Brain microvascular endothelial cell (primary cell): ENCODE results near the gene MAML3.

Experiments used
- DNase-seq: peaks from one replicate; pipeline ENCODE4 v3.0.0-alpha.2; 2020
- H3K27ac ChIP-seq: fragments of 250-450 bp; sonication (Bioruptor Pico); 2 replicates; pipeline ENCODE4 v1.5.1; 2020; ENCODE audit warnings: mild to moderate bottlenecking, moderate library complexity
- H3K27me3 ChIP-seq: fragments of 250-450 bp; sonication (Bioruptor Pico); replicated peaks from 2 replicates; pipeline ENCODE4 v1.5.1; 2020; ENCODE audit warnings: mild to moderate bottlenecking
- H3K36me3 ChIP-seq: fragments of 250-450 bp; sonication (Bioruptor Pico); replicated peaks from 2 replicates; pipeline ENCODE4 v1.5.1; 2020; ENCODE audit warnings: mild to moderate bottlenecking
- H3K4me3 ChIP-seq: 2 replicates; pipeline ENCODE4 v1.5.1; 2011; ENCODE audit warnings: low read depth, mild to moderate bottlenecking, control low read depth, low read length, moderate library complexity
- CTCF ChIP-seq: IDR thresholded peaks from 2 replicates; pipeline ENCODE4 v1.5.1; 2011; ENCODE audit warnings: low read depth, mild to moderate bottlenecking, moderate library complexity, low read length, control low read depth, inconsistent platforms; ENCODE audit errors: missing control alignments
- in situ Hi-C: cut with HindIII; loops from 2 replicates; pipeline ENCODE4 v1.10.0; 2017; ENCODE audit warnings: low sequenced_read_pairs, low pct_ligation_motif_present

Gene MAML3

GRCh38 chr4:140091305-140091704 is 62.7 kb downstream of the MAML3 start:
- in situ Hi-C loops: no loop called here
- peak overlapping the region; percentile 80 for H3K27ac ChIP-seq
- no peak for DNase-seq
- TF ChIP-seq CTCF: no peak
- no peaks in the 10 kb centered on the region for H3K27me3 ChIP-seq
- no peak overlapping the region for H3K4me3 ChIP-seq
- no peaks in the 10 kb centered on the region for H3K36me3 ChIP-seq

- no peak for TF ChIP-seq CTCF
- in situ Hi-C loops: no loop called here
- peak overlapping the region; percentile 80 for H3K27ac ChIP-seq
- H3K27me3 ChIP-seq: no peaks in the 10 kb centered on the region
- peak; percentile 63 for DNase-seq
- no peak overlapping the region for H3K4me3 ChIP-seq
- H3K36me3 ChIP-seq: no peaks in the 10 kb centered on the region
These were observed 63.7 kb downstream of the MAML3 start for GRCh38 chr4:140090215-140090731.

GRCh38 chr4:140089216-140089615 is 64.8 kb downstream of the MAML3 start:
- TF ChIP-seq CTCF: no peak
- no peak overlapping the region for H3K27ac ChIP-seq
- H3K27me3 ChIP-seq: no peaks in the 10 kb centered on the region
- in situ Hi-C loops: no loop called here
- no peak for DNase-seq
- H3K36me3 ChIP-seq: no peaks in the 10 kb centered on the region
- no peak overlapping the region for H3K4me3 ChIP-seq

- no peaks in the 10 kb centered on the region for H3K27me3 ChIP-seq
- TF ChIP-seq CTCF: no peak
- H3K36me3 ChIP-seq: no peaks in the 10 kb centered on the region
- no peak overlapping the region for H3K27ac ChIP-seq
- H3K4me3 ChIP-seq: no peak overlapping the region
- no peak for DNase-seq
- in situ Hi-C loops: no loop called here
These were observed 65.5 kb downstream of the MAML3 start for GRCh38 chr4:140088323-140088967.

- Histone ChIP-seq H3K4me3 (no peak overlapping the region), H3K36me3 (no peaks in the 10 kb centered on the region), H3K27me3 (no peaks in the 10 kb centered on the region), H3K27ac (no peak overlapping the region)
- in situ Hi-C loops: no loop called here
- TF ChIP-seq CTCF: no peak
- no peak for DNase-seq
These were observed 68.1 kb downstream of the MAML3 start for GRCh38 chr4:140085881-140086280.

- DNase-seq: no peak
- Histone ChIP-seq H3K36me3 (no peaks in the 10 kb centered on the region), H3K27ac (peak overlapping the region; percentile 61), H3K27me3 (no peaks in the 10 kb centered on the region), H3K4me3 (no peak overlapping the region)
- TF ChIP-seq CTCF: no peak
- in situ Hi-C loops: no loop called here
These were observed 68.8 kb downstream of the MAML3 start for GRCh38 chr4:140085062-140085622.
